Measurements from ENCODE around the gene DISP3. TPM values are rescaled to one million over a fixed set of nuclear protein-coding genes. Genes with fewer than 3 reads are reported as not detected.

Gene DISP3
- total and polyA plus RNA-seq, 2 of the 13 experiments (the other 11 are each of a cell fraction or from before 2014, with no cell fraction given): 0.08 to 0.13 TPM

GRCh38 chr1:11550664-11551283 lies 71.8 kb downstream of the DISP3 start (continued):
- no peak for TF ChIP-seq AHDC1 (CRISPR knock-in tag; IDR thresholded peaks at IDR 0.05; ENCODE audit: borderline replicate concordance)
- TF ChIP-seq BHLHE40 (IDR thresholded peaks at IDR 0.05; ENCODE audit: low read length): no peak
- TF ChIP-seq ZNF879 (CRISPR knock-in tag; IDR thresholded peaks at IDR 0.05): peak; percentile 94
- peak; percentile 91 for TF ChIP-seq ZNF30 (CRISPR knock-in tag; IDR thresholded peaks at IDR 0.05)
- TF ChIP-seq, protein P1, sequence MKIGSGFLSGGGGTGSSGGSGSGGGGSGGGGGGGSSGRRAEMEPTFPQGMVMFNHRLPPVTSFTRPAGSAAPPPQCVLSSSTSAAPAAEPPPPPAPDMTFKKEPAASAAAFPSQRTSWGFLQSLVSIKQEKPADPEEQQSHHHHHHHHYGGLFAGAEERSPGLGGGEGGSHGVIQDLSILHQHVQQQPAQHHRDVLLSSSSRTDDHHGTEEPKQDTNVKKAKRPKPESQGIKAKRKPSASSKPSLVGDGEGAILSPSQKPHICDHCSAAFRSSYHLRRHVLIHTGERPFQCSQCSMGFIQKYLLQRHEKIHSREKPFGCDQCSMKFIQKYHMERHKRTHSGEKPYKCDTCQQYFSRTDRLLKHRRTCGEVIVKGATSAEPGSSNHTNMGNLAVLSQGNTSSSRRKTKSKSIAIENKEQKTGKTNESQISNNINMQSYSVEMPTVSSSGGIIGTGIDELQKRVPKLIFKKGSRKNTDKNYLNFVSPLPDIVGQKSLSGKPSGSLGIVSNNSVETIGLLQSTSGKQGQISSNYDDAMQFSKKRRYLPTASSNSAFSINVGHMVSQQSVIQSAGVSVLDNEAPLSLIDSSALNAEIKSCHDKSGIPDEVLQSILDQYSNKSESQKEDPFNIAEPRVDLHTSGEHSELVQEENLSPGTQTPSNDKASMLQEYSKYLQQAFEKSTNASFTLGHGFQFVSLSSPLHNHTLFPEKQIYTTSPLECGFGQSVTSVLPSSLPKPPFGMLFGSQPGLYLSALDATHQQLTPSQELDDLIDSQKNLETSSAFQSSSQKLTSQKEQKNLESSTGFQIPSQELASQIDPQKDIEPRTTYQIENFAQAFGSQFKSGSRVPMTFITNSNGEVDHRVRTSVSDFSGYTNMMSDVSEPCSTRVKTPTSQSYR (CRISPR knock-in tag; IDR thresholded peaks at IDR 0.05; ENCODE audit: borderline replicate concordance): peak; percentile 69; the same call in 1 of the 2 replicates
- TF ChIP-seq, protein P2, sequence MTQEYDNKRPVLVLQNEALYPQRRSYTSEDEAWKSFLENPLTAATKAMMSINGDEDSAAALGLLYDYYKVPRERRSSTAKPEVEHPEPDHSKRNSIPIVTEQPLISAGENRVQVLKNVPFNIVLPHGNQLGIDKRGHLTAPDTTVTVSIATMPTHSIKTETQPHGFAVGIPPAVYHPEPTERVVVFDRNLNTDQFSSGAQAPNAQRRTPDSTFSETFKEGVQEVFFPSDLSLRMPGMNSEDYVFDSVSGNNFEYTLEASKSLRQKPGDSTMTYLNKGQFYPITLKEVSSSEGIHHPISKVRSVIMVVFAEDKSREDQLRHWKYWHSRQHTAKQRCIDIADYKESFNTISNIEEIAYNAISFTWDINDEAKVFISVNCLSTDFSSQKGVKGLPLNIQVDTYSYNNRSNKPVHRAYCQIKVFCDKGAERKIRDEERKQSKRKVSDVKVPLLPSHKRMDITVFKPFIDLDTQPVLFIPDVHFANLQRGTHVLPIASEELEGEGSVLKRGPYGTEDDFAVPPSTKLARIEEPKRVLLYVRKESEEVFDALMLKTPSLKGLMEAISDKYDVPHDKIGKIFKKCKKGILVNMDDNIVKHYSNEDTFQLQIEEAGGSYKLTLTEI (CRISPR knock-in tag; conservative IDR thresholded peaks at IDR 0.05): no peak
- TF ChIP-seq, protein P3, sequence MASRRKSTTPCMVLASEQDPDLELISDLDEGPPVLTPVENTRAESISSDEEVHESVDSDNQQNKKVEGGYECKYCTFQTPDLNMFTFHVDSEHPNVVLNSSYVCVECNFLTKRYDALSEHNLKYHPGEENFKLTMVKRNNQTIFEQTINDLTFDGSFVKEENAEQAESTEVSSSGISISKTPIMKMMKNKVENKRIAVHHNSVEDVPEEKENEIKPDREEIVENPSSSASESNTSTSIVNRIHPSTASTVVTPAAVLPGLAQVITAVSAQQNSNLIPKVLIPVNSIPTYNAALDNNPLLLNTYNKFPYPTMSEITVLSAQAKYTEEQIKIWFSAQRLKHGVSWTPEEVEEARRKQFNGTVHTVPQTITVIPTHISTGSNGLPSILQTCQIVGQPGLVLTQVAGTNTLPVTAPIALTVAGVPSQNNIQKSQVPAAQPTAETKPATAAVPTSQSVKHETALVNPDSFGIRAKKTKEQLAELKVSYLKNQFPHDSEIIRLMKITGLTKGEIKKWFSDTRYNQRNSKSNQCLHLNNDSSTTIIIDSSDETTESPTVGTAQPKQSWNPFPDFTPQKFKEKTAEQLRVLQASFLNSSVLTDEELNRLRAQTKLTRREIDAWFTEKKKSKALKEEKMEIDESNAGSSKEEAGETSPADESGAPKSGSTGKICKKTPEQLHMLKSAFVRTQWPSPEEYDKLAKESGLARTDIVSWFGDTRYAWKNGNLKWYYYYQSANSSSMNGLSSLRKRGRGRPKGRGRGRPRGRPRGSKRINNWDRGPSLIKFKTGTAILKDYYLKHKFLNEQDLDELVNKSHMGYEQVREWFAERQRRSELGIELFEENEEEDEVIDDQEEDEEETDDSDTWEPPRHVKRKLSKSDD (CRISPR knock-in tag; IDR thresholded peaks at IDR 0.05; ENCODE audit: low read depth): peak; percentile 51; the same call in 1 of the 2 replicates
- peak; percentile 49; the same call in 1 of the 2 replicates for TF ChIP-seq ZNF747 (CRISPR knock-in tag; IDR thresholded peaks at IDR 0.05; ENCODE audit: borderline replicate concordance)
- TF ChIP-seq, protein P4, sequence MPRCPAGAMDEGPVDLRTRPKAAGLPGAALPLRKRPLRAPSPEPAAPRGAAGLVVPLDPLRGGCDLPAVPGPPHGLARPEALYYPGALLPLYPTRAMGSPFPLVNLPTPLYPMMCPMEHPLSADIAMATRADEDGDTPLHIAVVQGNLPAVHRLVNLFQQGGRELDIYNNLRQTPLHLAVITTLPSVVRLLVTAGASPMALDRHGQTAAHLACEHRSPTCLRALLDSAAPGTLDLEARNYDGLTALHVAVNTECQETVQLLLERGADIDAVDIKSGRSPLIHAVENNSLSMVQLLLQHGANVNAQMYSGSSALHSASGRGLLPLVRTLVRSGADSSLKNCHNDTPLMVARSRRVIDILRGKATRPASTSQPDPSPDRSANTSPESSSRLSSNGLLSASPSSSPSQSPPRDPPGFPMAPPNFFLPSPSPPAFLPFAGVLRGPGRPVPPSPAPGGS (CRISPR knock-in tag; IDR thresholded peaks at IDR 0.05): peak; percentile 91
- no peak for TF ChIP-seq NONO (IDR thresholded peaks at IDR 0.05)
- no peak for TF ChIP-seq NONO (CRISPR knock-in tag; conservative IDR thresholded peaks at IDR 0.05)
- no peak for TF ChIP-seq POLR2AphosphoS2 (IDR thresholded peaks at IDR 0.05; ENCODE audit: low read depth, low read length)

Measured in HepG2 (cell line).